ENCODE results near the gene DSCAM.

Gene DSCAM

DNA sequence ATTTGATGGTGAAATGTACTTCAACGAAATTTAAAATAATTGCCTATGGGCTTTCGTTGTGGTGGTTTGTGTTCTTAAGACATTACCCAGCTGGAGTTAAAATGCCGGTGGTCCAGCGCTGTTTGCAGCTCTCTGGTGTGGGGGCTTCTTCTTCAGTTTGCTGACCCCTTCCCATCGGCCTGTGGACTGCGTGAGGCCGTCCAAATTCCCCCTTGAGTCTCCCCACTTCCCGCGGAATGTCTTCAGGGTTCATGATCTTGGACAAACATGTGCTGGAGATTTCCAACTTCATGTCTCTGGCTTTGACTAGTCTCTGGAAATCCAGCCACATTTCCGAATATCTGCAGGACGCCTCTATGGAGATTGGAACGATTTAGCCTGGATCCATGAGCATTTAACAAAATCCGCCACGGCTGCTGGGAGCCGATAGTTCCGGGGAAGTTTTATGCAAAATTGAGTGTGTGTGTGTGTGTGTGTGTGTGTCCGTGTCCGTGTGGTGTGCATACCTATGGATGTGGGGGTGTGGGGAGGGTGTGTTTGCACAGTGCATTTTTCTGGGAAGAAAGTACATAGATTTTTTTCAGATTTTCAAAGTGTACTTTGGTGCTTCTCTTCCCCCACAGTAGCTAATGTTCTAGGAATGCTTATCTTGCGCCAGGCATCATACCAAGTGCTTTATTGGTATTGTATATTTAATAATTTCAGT is 862.5 kb downstream of the DSCAM start:
- Histone ChIP-seq H3K4me3 (ENCODE audit: low read depth in 1 of 2, low read length in 2 of 2) (no peak overlapping the region), H3K36me3 (ENCODE audit: control insufficient read depth in 1 of 2, insufficient read depth in 2 of 2, low read length in 2 of 2) (no peaks in the 10 kb centered on the region), H3K27me3 (ENCODE audit: control insufficient read depth in 1 of 2, insufficient read depth in 2 of 2, low read length in 2 of 2) (peaks cover 0 to 5% of the 10 kb centered on the region in 2 donors), H3K9ac (ENCODE audit: low read depth in 1 of 2, low read length in 2 of 2) (no peak overlapping the region), H3K4me1 (ENCODE audit: control insufficient read depth in 1 of 2, insufficient read depth in 2 of 2, low read length in 2 of 2) (no peaks in the 10 kb centered on the region), H3K9me3 (ENCODE audit: control insufficient read depth in 1 of 2, low read length in 2 of 2) (no peaks in the 10 kb centered on the region), H3K27ac (ENCODE audit: low read depth, low read length) (no peak overlapping the region)

GRCh38 chr21:39980241-39980820 is 866.6 kb downstream of the DSCAM start:
- no peak overlapping the region for H3K27ac ChIP-seq (ENCODE audit: low read depth, low read length)
- no peaks in the 10 kb centered on the region for H3K36me3 ChIP-seq (ENCODE audit: control insufficient read depth in 1 of 2, insufficient read depth in 2 of 2, low read length in 2 of 2)
- H3K9ac ChIP-seq (ENCODE audit: low read depth in 1 of 2, low read length in 2 of 2): no peak overlapping the region
- H3K4me1 ChIP-seq (ENCODE audit: control insufficient read depth in 1 of 2, insufficient read depth in 2 of 2, low read length in 2 of 2): no peaks in the 10 kb centered on the region
- H3K4me3 ChIP-seq (ENCODE audit: low read depth in 1 of 2, low read length in 2 of 2): no peak overlapping the region
- no peaks in the 10 kb centered on the region for H3K27me3 ChIP-seq (ENCODE audit: control insufficient read depth in 1 of 2, insufficient read depth in 2 of 2, low read length in 2 of 2)
- no peaks in the 10 kb centered on the region for H3K9me3 ChIP-seq (ENCODE audit: control insufficient read depth in 1 of 2, low read length in 2 of 2)

DNA sequence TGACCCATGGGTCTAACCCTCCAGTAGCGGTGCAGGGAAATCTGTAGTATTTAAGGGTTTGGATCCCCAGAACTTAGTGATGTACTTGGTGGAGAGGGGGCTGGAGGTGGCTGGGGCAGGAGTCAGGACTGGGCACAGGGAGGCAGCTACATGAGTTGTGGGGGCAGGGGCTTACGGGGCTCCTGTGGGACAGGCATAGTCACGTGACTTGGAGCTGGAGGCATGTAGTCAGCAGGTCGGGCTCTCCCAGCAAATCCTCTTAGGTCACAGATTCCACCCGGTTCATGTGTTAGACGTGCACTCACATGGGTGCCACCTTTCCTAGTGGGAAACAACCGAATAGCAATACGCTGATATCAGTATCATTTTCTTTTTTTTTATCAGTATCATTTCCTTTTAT is 867.6 kb downstream of the DSCAM start:
- Histone ChIP-seq H3K4me3 (ENCODE audit: low read depth in 1 of 2, low read length in 2 of 2) (no peak overlapping the region), H3K36me3 (ENCODE audit: control insufficient read depth in 1 of 2, insufficient read depth in 2 of 2, low read length in 2 of 2) (no peaks in the 10 kb centered on the region), H3K4me1 (ENCODE audit: control insufficient read depth in 1 of 2, insufficient read depth in 2 of 2, low read length in 2 of 2) (no peaks in the 10 kb centered on the region), H3K9ac (ENCODE audit: low read depth in 1 of 2, low read length in 2 of 2) (no peak overlapping the region), H3K27me3 (ENCODE audit: control insufficient read depth in 1 of 2, insufficient read depth in 2 of 2, low read length in 2 of 2) (no peaks in the 10 kb centered on the region), H3K9me3 (ENCODE audit: control insufficient read depth in 1 of 2, low read length in 2 of 2) (no peaks in the 10 kb centered on the region), H3K27ac (ENCODE audit: low read depth, low read length) (no peak overlapping the region)

- no peak overlapping the region for H3K27ac ChIP-seq (ENCODE audit: low read depth, low read length)
- H3K4me1 ChIP-seq (ENCODE audit: control insufficient read depth in 1 of 2, insufficient read depth in 2 of 2, low read length in 2 of 2): no peaks in the 10 kb centered on the region
- no peaks in the 10 kb centered on the region for H3K36me3 ChIP-seq (ENCODE audit: control insufficient read depth in 1 of 2, insufficient read depth in 2 of 2, low read length in 2 of 2)
- no peaks in the 10 kb centered on the region for H3K9me3 ChIP-seq (ENCODE audit: control insufficient read depth in 1 of 2, low read length in 2 of 2)
- no peak overlapping the region for H3K4me3 ChIP-seq (ENCODE audit: low read depth in 1 of 2, low read length in 2 of 2)
- H3K9ac ChIP-seq (ENCODE audit: low read depth in 1 of 2, low read length in 2 of 2): no peak overlapping the region
- no peaks in the 10 kb centered on the region for H3K27me3 ChIP-seq (ENCODE audit: control insufficient read depth in 1 of 2, insufficient read depth in 2 of 2, low read length in 2 of 2)
Observed at GRCh38 chr21:39976800-39977199, 870.2 kb downstream of the DSCAM start.

GRCh38 chr21:39972976-39973770 is 873.8 kb downstream of the DSCAM start:
- Histone ChIP-seq H3K27ac (ENCODE audit: low read depth, low read length) (no peak overlapping the region), H3K36me3 (ENCODE audit: control insufficient read depth in 1 of 2, insufficient read depth in 2 of 2, low read length in 2 of 2) (no peaks in the 10 kb centered on the region), H3K9me3 (ENCODE audit: control insufficient read depth in 1 of 2, low read length in 2 of 2) (no peaks in the 10 kb centered on the region), H3K4me3 (ENCODE audit: low read depth in 1 of 2, low read length in 2 of 2) (no peak overlapping the region), H3K9ac (ENCODE audit: low read depth in 1 of 2, low read length in 2 of 2) (no peak overlapping the region), H3K27me3 (ENCODE audit: control insufficient read depth in 1 of 2, insufficient read depth in 2 of 2, low read length in 2 of 2) (no peaks in the 10 kb centered on the region), H3K4me1 (ENCODE audit: control insufficient read depth in 1 of 2, insufficient read depth in 2 of 2, low read length in 2 of 2) (no peaks in the 10 kb centered on the region)

GRCh38 chr21:39972471-39972870 is 874.5 kb downstream of the DSCAM start:
- no peak overlapping the region for H3K27ac ChIP-seq (ENCODE audit: low read depth, low read length)
- H3K4me3 ChIP-seq (ENCODE audit: low read depth in 1 of 2, low read length in 2 of 2): no peak overlapping the region
- H3K4me1 ChIP-seq (ENCODE audit: control insufficient read depth in 1 of 2, insufficient read depth in 2 of 2, low read length in 2 of 2): no peaks in the 10 kb centered on the region
- H3K27me3 ChIP-seq (ENCODE audit: control insufficient read depth in 1 of 2, insufficient read depth in 2 of 2, low read length in 2 of 2): no peaks in the 10 kb centered on the region
- H3K9ac ChIP-seq (ENCODE audit: low read depth in 1 of 2, low read length in 2 of 2): no peak overlapping the region
- no peaks in the 10 kb centered on the region for H3K9me3 ChIP-seq (ENCODE audit: control insufficient read depth in 1 of 2, low read length in 2 of 2)
- no peaks in the 10 kb centered on the region for H3K36me3 ChIP-seq (ENCODE audit: control insufficient read depth in 1 of 2, insufficient read depth in 2 of 2, low read length in 2 of 2)

- Histone ChIP-seq H3K4me3 (ENCODE audit: low read depth in 1 of 2, low read length in 2 of 2) (no peak overlapping the region), H3K9ac (ENCODE audit: low read depth in 1 of 2, low read length in 2 of 2) (no peak overlapping the region), H3K27me3 (ENCODE audit: control insufficient read depth in 1 of 2, insufficient read depth in 2 of 2, low read length in 2 of 2) (no peaks in the 10 kb centered on the region), H3K4me1 (ENCODE audit: control insufficient read depth in 1 of 2, insufficient read depth in 2 of 2, low read length in 2 of 2) (no peaks in the 10 kb centered on the region), H3K36me3 (ENCODE audit: control insufficient read depth in 1 of 2, insufficient read depth in 2 of 2, low read length in 2 of 2) (no peaks in the 10 kb centered on the region), H3K27ac (ENCODE audit: low read depth, low read length) (no peak overlapping the region), H3K9me3 (ENCODE audit: control insufficient read depth in 1 of 2, low read length in 2 of 2) (no peaks in the 10 kb centered on the region)
Observed at GRCh38 chr21:39971956-39972355, 875.0 kb downstream of the DSCAM start.

DNA sequence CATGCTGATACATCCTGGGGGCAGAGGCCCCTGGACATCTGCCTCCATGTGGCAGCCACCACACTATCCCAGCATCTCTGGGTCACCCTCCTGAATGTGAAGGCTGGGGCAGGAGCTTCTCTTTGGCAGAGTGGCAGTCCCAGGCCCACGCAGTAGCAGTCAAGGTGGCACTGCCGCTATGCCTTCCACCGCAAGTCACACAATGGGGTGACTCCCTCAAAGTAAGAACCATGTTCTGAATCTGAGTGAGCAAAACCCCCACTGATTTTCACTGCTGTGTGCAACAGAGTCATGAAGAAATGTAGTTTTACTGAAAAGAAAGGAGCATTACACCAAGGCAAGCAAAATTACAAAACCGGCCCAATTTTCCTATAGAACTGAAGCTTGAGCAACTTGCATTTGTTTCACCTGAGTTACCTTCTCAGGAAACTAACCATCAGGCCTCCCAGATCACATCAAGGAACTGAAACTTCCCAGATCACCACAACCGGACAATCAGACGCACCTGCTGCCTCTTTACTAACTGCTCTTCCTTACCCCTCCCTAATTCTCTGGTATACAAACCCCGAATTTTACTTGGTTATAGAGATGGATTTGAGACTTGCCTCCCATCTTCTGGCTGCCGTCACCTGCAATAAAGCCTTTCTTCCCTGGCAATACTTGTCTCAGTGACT is 877.1 kb downstream of the DSCAM start:
- H3K36me3 ChIP-seq (ENCODE audit: control insufficient read depth in 1 of 2, insufficient read depth in 2 of 2, low read length in 2 of 2): no peaks in the 10 kb centered on the region
- H3K27ac ChIP-seq (ENCODE audit: low read depth, low read length): no peak overlapping the region
- H3K9me3 ChIP-seq (ENCODE audit: control insufficient read depth in 1 of 2, low read length in 2 of 2): no peaks in the 10 kb centered on the region
- no peak overlapping the region for H3K4me3 ChIP-seq (ENCODE audit: low read depth in 1 of 2, low read length in 2 of 2)
- H3K4me1 ChIP-seq (ENCODE audit: control insufficient read depth in 1 of 2, insufficient read depth in 2 of 2, low read length in 2 of 2): no peaks in the 10 kb centered on the region
- no peak overlapping the region for H3K9ac ChIP-seq (ENCODE audit: low read depth in 1 of 2, low read length in 2 of 2)
- no peaks in the 10 kb centered on the region for H3K27me3 ChIP-seq (ENCODE audit: control insufficient read depth in 1 of 2, insufficient read depth in 2 of 2, low read length in 2 of 2)

DNA sequence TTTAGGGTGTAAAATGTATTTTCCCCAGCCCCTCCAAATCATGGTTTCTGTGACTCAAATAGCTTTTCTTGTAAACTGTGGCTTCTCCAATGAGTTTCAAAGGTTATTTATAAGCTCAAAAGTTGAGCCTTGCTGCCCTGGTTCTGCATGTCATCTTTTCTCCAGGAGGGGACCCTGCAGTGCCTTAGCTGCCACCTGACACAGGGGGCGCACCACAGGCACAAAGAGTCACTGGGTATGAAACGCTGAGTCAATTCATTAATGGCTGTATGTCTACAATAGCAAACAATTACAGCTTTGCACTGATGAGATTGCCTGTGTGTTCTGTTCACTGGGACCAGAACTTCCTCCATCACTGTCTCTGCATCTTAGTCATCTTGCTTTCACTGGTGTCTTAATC is 878.9 kb downstream of the DSCAM start:
- Histone ChIP-seq H3K27ac (ENCODE audit: low read depth, low read length) (no peak overlapping the region), H3K36me3 (ENCODE audit: control insufficient read depth in 1 of 2, insufficient read depth in 2 of 2, low read length in 2 of 2) (no peaks in the 10 kb centered on the region), H3K9ac (ENCODE audit: low read depth in 1 of 2, low read length in 2 of 2) (no peak overlapping the region), H3K4me3 (ENCODE audit: low read depth in 1 of 2, low read length in 2 of 2) (no peak overlapping the region), H3K27me3 (ENCODE audit: control insufficient read depth in 1 of 2, insufficient read depth in 2 of 2, low read length in 2 of 2) (no peaks in the 10 kb centered on the region), H3K9me3 (ENCODE audit: control insufficient read depth in 1 of 2, low read length in 2 of 2) (no peaks in the 10 kb centered on the region), H3K4me1 (ENCODE audit: control insufficient read depth in 1 of 2, insufficient read depth in 2 of 2, low read length in 2 of 2) (no peaks in the 10 kb centered on the region)

DNA sequence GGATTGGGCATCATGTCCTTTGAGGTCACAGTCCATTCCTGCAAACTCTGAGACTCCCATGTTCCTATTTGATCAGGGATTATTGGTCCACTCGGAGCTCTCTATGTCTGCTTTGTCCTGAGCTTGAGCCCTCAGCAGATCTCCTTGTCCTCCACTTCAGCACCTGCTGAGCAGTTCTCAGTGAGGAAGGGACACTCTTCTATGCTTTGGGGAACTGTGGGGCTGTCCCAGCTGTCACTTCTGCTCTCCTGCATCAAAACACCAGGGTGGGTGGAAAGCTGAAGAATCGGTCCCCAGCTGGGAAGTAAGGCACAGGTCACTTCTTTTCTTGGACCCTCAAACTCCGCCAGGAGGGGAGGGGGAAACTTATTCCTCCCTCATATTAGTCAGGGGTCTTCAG is 880.2 kb downstream of the DSCAM start:
- no peaks in the 10 kb centered on the region for H3K27me3 ChIP-seq (ENCODE audit: control insufficient read depth in 1 of 2, insufficient read depth in 2 of 2, low read length in 2 of 2)
- H3K36me3 ChIP-seq (ENCODE audit: control insufficient read depth in 1 of 2, insufficient read depth in 2 of 2, low read length in 2 of 2): no peaks in the 10 kb centered on the region
- no peaks in the 10 kb centered on the region for H3K9me3 ChIP-seq (ENCODE audit: control insufficient read depth in 1 of 2, low read length in 2 of 2)
- H3K4me1 ChIP-seq (ENCODE audit: control insufficient read depth in 1 of 2, insufficient read depth in 2 of 2, low read length in 2 of 2): no peaks in the 10 kb centered on the region
- H3K9ac ChIP-seq (ENCODE audit: low read depth in 1 of 2, low read length in 2 of 2): no peak overlapping the region
- no peak overlapping the region for H3K27ac ChIP-seq (ENCODE audit: low read depth, low read length)
- H3K4me3 ChIP-seq (ENCODE audit: low read depth in 1 of 2, low read length in 2 of 2): no peak overlapping the region

Data from duodenal mucosa (tissue), 2 donors.